GM23338 (cell line): ENCODE measurements around the gene SDHB. TPM values are rescaled to one million over a fixed set of nuclear protein-coding genes. Genes with fewer than 3 reads are reported as not detected.

Experiments used
- ATAC-seq: fragments of 200-7000 bp; cut with Tn5 transposase; 3 replicates; pipeline ENCODE4 v1.9.1; 2020
- DNase-seq: peaks from one replicate; pipeline ENCODE4 v3.0.0-alpha.2; 2015; ENCODE audit warnings: low spot score
- H2AFZ ChIP-seq: fragments of 200-600 bp; sonication (generic); 2 replicates; pipeline ENCODE4 v1.8.0; 2016; ENCODE audit warnings: antibody characterized with exemption, mild to moderate bottlenecking, moderate library complexity
- H3F3A ChIP-seq: fragments of 200-600 bp; sonication (generic); replicated peaks from 2 replicates; pipeline ENCODE4 v1.8.0; 2017; ENCODE audit warnings: antibody characterized with exemption, mixed run types, low read depth
- H3K27ac ChIP-seq: fragments of 200-600 bp; sonication (generic); 2 replicates; pipeline ENCODE4 v1.6.1; 2016; ENCODE audit warnings: low read depth
- H3K27me3 ChIP-seq: fragments of 200-600 bp; sonication (generic); 2 replicates; pipeline ENCODE4 v1.8.0; 2016; ENCODE audit warnings: mild to moderate bottlenecking, mixed run types, moderate library complexity; ENCODE audit not compliant: insufficient read depth
- H3K36me3 ChIP-seq: fragments of 200-600 bp; sonication (generic); 2 replicates; pipeline ENCODE4 v1.8.0; 2016; ENCODE audit warnings: mild to moderate bottlenecking; ENCODE audit not compliant: insufficient read depth
- H3K4me1 ChIP-seq: fragments of 200-600 bp; sonication (generic); 2 replicates; pipeline ENCODE4 v1.8.0; 2016; ENCODE audit warnings: mild to moderate bottlenecking, moderate library complexity; ENCODE audit not compliant: insufficient read depth
- H3K4me2 ChIP-seq: fragments of 200-600 bp; sonication (generic); 2 replicates; pipeline ENCODE4 v1.7.1; 2017; ENCODE audit warnings: mixed run types
- H3K4me3 ChIP-seq: fragments of 200-600 bp; sonication (generic); 2 replicates; pipeline ENCODE4 v1.6.1; 2016; ENCODE audit warnings: mixed run types
- H3K79me2 ChIP-seq: fragments of 200-600 bp; sonication (generic); replicated peaks from 2 replicates; pipeline ENCODE4 v1.8.0; 2017; ENCODE audit warnings: mild to moderate bottlenecking; ENCODE audit not compliant: insufficient read depth
- H3K9me2 ChIP-seq: fragments of 200-600 bp; sonication (generic); 2 replicates; pipeline ENCODE4 v1.8.0; 2017; ENCODE audit not compliant: insufficient read depth
- H4K20me1 ChIP-seq: fragments of 200-600 bp; sonication (generic); replicated peaks from 2 replicates; pipeline ENCODE4 v1.8.0; 2017; ENCODE audit warnings: mild to moderate bottlenecking; ENCODE audit not compliant: insufficient read depth
- H3K27ac Mint-ChIP-seq: 2 replicates; pipeline ENCODE4 v1.8.0; 2020; ENCODE audit warnings: inconsistent platforms, mild to moderate bottlenecking, moderate library complexity, mixed read lengths
- H3K27me3 Mint-ChIP-seq: 3 replicates; pipeline ENCODE4 v1.8.0; 2022; ENCODE audit warnings: low read depth, mild to moderate bottlenecking, moderate library complexity, mixed read lengths, inconsistent platforms; ENCODE audit not compliant: insufficient read depth, poor library complexity
- H3K36me3 Mint-ChIP-seq: 3 replicates; pipeline ENCODE4 v1.8.0; 2021; ENCODE audit warnings: low read depth, mild to moderate bottlenecking, inconsistent platforms, moderate library complexity, mixed read lengths
- H3K4me1 Mint-ChIP-seq: 3 replicates; pipeline ENCODE4 v1.8.0; 2020; ENCODE audit warnings: mild to moderate bottlenecking, inconsistent platforms, mixed read lengths
- H3K4me3 Mint-ChIP-seq: 3 replicates; pipeline ENCODE4 v1.8.0; 2021; ENCODE audit warnings: moderate library complexity, mild to moderate bottlenecking, inconsistent platforms, mixed read lengths
- H3K9me3 Mint-ChIP-seq: 3 replicates; pipeline ENCODE4 v1.8.0; 2020; ENCODE audit warnings: moderate library complexity, mild to moderate bottlenecking, inconsistent platforms, mixed read lengths
- CREB1 ChIP-seq: fragments of 250-450 bp; sonication (Bioruptor Pico); IDR thresholded peaks from 2 replicates; pipeline ENCODE4 v1.5.0; 2020; ENCODE audit warnings: low read depth, mild to moderate bottlenecking, moderate library complexity
- EZH2 ChIP-seq: fragments of 200-600 bp; sonication (generic); IDR thresholded peaks from one replicate; pipeline ENCODE4 v1.8.0; 2017; ENCODE audit warnings: antibody characterized with exemption, mild to moderate bottlenecking, low read depth; ENCODE audit not compliant: unreplicated experiment
- POLR2AphosphoS5 ChIP-seq: IDR thresholded peaks from 2 replicates; pipeline ENCODE4 v1.6.1; 2016; ENCODE audit warnings: antibody characterized with exemption, low read depth
- ZNF462 ChIP-seq: fragments of 250-450 bp; sonication (Bioruptor Pico); IDR thresholded peaks from 2 replicates; pipeline ENCODE4 v1.5.0; 2020; ENCODE audit warnings: mild to moderate bottlenecking, moderate library complexity
- polyA plus RNA-seq: library from polyadenylated mRNA; unstranded; fragments of >200 nt; fragmentation: Nextera tagmentation; extraction: Ambion mirVana; gene quantifications from 2 replicates; pipeline ENCODE4 v1.2.1, GENCODE V29; 2016
- total RNA-seq: library from RNA; depleted of rRNA; stranded (reverse); fragments of >200 nt; shearing (Covaris generic); gene quantifications from 2 replicates; pipeline ENCODE4 v1.2.3, GENCODE V29; 2014

The SDHB gene
- total and polyA plus RNA-seq, 2 experiments from 2014 or later = 72.8 to 112 TPM

- no peak for TF ChIP-seq CREB1
- no peak for TF ChIP-seq ZNF462 (CRISPR knock-in tag)
- no peak for TF ChIP-seq EZH2
- no peak; the same call in 1 of the 2 replicates for TF ChIP-seq POLR2AphosphoS5
- peak overlapping the region; percentile 86 for H3K4me3 Mint-ChIP-seq
- Histone ChIP-seq H3K4me1 (peaks cover 7% of the 10 kb centered on the region), H2AFZ (no peak overlapping the region), H3K36me3 (no peaks in the 10 kb centered on the region), H3K27me3 (no peaks in the 10 kb centered on the region), H3F3A (peaks cover 15% of the 10 kb centered on the region; the same call in 1 of the 2 replicates), H3K4me3 (peak overlapping the region; percentile 88), H4K20me1 (no peaks in the 10 kb centered on the region; the same call in 1 of the 2 replicates), H3K79me2 (peaks cover 27% of the 10 kb centered on the region), H3K4me2 (peak overlapping the region; percentile 99), H3K27ac (no peak overlapping the region), H3K9me2 (no peaks in the 10 kb centered on the region)
- no peak for DNase-seq
- peak; percentile 2; the same call in 1 of the 3 replicates for ATAC-seq
- peaks cover 27% of the 10 kb centered on the region for H3K27me3 Mint-ChIP-seq
- H3K27ac Mint-ChIP-seq = 0 out of 2 replicates have a peak overlapping the region, but pooled peaks have one; percentile 23
- H3K4me1 Mint-ChIP-seq = peaks cover 46% of the 10 kb centered on the region
- peaks cover 24% of the 10 kb centered on the region for H3K36me3 Mint-ChIP-seq
- no peaks in the 10 kb centered on the region; the same call in 2 of the 3 replicates for H3K9me3 Mint-ChIP-seq
These were observed 75.0 kb downstream of the SDHB start for GRCh38 chr1:16978567-16979474.
